ENCODE results near the gene PTCSC3.

Gene PTCSC3

GRCh38 chr14:36176524-36176923 lies at the start of gene PTCSC3:
Gene PTCSC3, minus strand, starts transcription at chr14:36176722.
- DNase-seq (ENCODE audit: low read depth), result no peak

- DNase-seq (ENCODE audit: low read depth), result no peak
Observed at GRCh38 chr14:36226164-36226563, 49.6 kb upstream of the PTCSC3 start.

- DNase-seq (ENCODE audit: low read depth), result no peak
Observed at GRCh38 chr14:36224176-36224575, 47.7 kb upstream of the PTCSC3 start.

GRCh38 chr14:36223558-36223957 lies 47.0 kb upstream of the PTCSC3 start:
- DNase-seq (ENCODE audit: low read depth), result no peak

- no peak for DNase-seq (ENCODE audit: low read depth)
Observed at GRCh38 chr14:36222952-36223468, 46.5 kb upstream of the PTCSC3 start.

GRCh38 chr14:36222337-36222736 lies 45.8 kb upstream of the PTCSC3 start:
- DNase-seq (ENCODE audit: low read depth), result no peak

- DNase-seq (ENCODE audit: low read depth), result no peak
Observed at GRCh38 chr14:36221112-36221511, 44.6 kb upstream of the PTCSC3 start.

- no peak for DNase-seq (ENCODE audit: low read depth)
Observed at GRCh38 chr14:36217732-36218131, 41.2 kb upstream of the PTCSC3 start.

- no peak for DNase-seq (ENCODE audit: low read depth)
Observed at GRCh38 chr14:36217027-36217426, 40.5 kb upstream of the PTCSC3 start.

GRCh38 chr14:36215217-36215598 lies 38.7 kb upstream of the PTCSC3 start:
- DNase-seq (ENCODE audit: low read depth), result no peak

GRCh38 chr14:36214476-36215216 lies 38.1 kb upstream of the PTCSC3 start:
- DNase-seq (ENCODE audit: low read depth), result no peak

GRCh38 chr14:36212987-36213386 lies 36.5 kb upstream of the PTCSC3 start:
- no peak for DNase-seq (ENCODE audit: low read depth)

GRCh38 chr14:36212577-36212976 lies 36.1 kb upstream of the PTCSC3 start:
- DNase-seq (ENCODE audit: low read depth), result no peak

GRCh38 chr14:36208690-36209278 lies 32.3 kb upstream of the PTCSC3 start:
- DNase-seq (ENCODE audit: low read depth), result no peak

GRCh38 chr14:36207500-36207899 lies 31.0 kb upstream of the PTCSC3 start:
- no peak for DNase-seq (ENCODE audit: low read depth)

- no peak for DNase-seq (ENCODE audit: low read depth)
Observed at GRCh38 chr14:36204461-36205073, 28.0 kb upstream of the PTCSC3 start.

- no peak for DNase-seq (ENCODE audit: low read depth)
Observed at GRCh38 chr14:36198378-36198777, 21.9 kb upstream of the PTCSC3 start.

GRCh38 chr14:36194663-36195062 lies 18.1 kb upstream of the PTCSC3 start:
- DNase-seq (ENCODE audit: low read depth), result no peak

- DNase-seq (ENCODE audit: low read depth), result no peak
Observed at GRCh38 chr14:36192530-36192929, 16.0 kb upstream of the PTCSC3 start.

- DNase-seq (ENCODE audit: low read depth), result no peak
Observed at GRCh38 chr14:36183402-36183801, 6.9 kb upstream of the PTCSC3 start.

GRCh38 chr14:36181417-36181816 lies 4.9 kb upstream of the PTCSC3 start:
- no peak for DNase-seq (ENCODE audit: low read depth)

GRCh38 chr14:36177489-36177888 lies 967 bp upstream of the PTCSC3 start:
- DNase-seq (ENCODE audit: low read depth), result no peak

- no peak for DNase-seq (ENCODE audit: low read depth)
Observed at GRCh38 chr14:36174767-36175424, 1.6 kb downstream of the PTCSC3 start.
